Glutamatergic neuron (in vitro differentiated cells): ENCODE measurements around the gene BMP8A. TPM values are rescaled to one million over a fixed set of nuclear protein-coding genes. Genes with fewer than 3 reads are reported as not detected.
"Not testable (repeated sequence)": the region's sequence is repeated elsewhere in the genome, so short reads cannot be mapped to it uniquely, and the experiment has no call there.

Experiments
- DNase-seq: peaks from one replicate; pipeline ENCODE4 v3.0.0; 2022
- H3K27ac Mint-ChIP-seq: one replicate; pipeline ENCODE4 v1.8.0; 2020; ENCODE audit warnings: mild to moderate bottlenecking, mixed read lengths, inconsistent platforms; ENCODE audit not compliant: unreplicated experiment
- H3K27me3 Mint-ChIP-seq: one replicate; pipeline ENCODE4 v1.8.0; 2020; ENCODE audit warnings: mild to moderate bottlenecking, moderate library complexity, mixed read lengths, inconsistent platforms; ENCODE audit not compliant: unreplicated experiment
- H3K36me3 Mint-ChIP-seq: one replicate; pipeline ENCODE4 v1.8.0; 2020; ENCODE audit warnings: mild to moderate bottlenecking, mixed read lengths, inconsistent platforms; ENCODE audit not compliant: unreplicated experiment
- H3K4me1 Mint-ChIP-seq: one replicate; pipeline ENCODE4 v1.8.0; 2020; ENCODE audit warnings: mild to moderate bottlenecking, low read depth, mixed read lengths, inconsistent platforms; ENCODE audit not compliant: unreplicated experiment
- H3K4me3 Mint-ChIP-seq: one replicate; pipeline ENCODE4 v1.8.0; 2020; ENCODE audit warnings: mild to moderate bottlenecking, mixed read lengths, inconsistent platforms; ENCODE audit not compliant: unreplicated experiment
- H3K9me3 Mint-ChIP-seq: one replicate; pipeline ENCODE4 v1.8.0; 2020; ENCODE audit warnings: mild to moderate bottlenecking, moderate library complexity, mixed read lengths, inconsistent platforms; ENCODE audit not compliant: unreplicated experiment
- total RNA-seq: library from RNA; stranded (reverse); fragmentation: NEBNext Ultra II Directional; extraction: Animal tissue kit (Norgen Biotek cat#: 25700); gene quantifications from one replicate; pipeline ENCODE4 v1.2.1, GENCODE V29; 2021; ENCODE audit not compliant: unreplicated experiment
- TF ChIP-seq, protein P1 (sequence below): fragments of 200-600 bp; sonication (generic); IDR thresholded peaks from one replicate; pipeline ENCODE4 v1.5.0; 2021; ENCODE audit not compliant: partially characterized antibody, unreplicated experiment

BMP8A gene
- total RNA-seq, 1 donor from 2014 or later = 0.37 TPM

GRCh38 chr1:39462074-39462473 is 29.4 kb upstream of the BMP8A start:
- Mint-ChIP-seq H3K4me3 (no peak overlapping the region), H3K9me3 (peaks cover 23% of the 10 kb centered on the region), H3K4me1 (no peaks in the 10 kb centered on the region), H3K36me3 (no peaks in the 10 kb centered on the region), H3K27ac (no peak overlapping the region), H3K27me3 (peaks cover 15% of the 10 kb centered on the region)
- DNase-seq = no peak
- TF ChIP-seq, protein P1, sequence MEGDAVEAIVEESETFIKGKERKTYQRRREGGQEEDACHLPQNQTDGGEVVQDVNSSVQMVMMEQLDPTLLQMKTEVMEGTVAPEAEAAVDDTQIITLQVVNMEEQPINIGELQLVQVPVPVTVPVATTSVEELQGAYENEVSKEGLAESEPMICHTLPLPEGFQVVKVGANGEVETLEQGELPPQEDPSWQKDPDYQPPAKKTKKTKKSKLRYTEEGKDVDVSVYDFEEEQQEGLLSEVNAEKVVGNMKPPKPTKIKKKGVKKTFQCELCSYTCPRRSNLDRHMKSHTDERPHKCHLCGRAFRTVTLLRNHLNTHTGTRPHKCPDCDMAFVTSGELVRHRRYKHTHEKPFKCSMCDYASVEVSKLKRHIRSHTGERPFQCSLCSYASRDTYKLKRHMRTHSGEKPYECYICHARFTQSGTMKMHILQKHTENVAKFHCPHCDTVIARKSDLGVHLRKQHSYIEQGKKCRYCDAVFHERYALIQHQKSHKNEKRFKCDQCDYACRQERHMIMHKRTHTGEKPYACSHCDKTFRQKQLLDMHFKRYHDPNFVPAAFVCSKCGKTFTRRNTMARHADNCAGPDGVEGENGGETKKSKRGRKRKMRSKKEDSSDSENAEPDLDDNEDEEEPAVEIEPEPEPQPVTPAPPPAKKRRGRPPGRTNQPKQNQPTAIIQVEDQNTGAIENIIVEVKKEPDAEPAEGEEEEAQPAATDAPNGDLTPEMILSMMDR = no peak

- Mint-ChIP-seq H3K36me3 (no peaks in the 10 kb centered on the region), H3K27me3 (peaks cover 15% of the 10 kb centered on the region), H3K4me1 (no peaks in the 10 kb centered on the region), H3K27ac (no peak overlapping the region), H3K4me3 (no peak overlapping the region), H3K9me3 (peaks cover 18% of the 10 kb centered on the region)
- DNase-seq = no peak
- TF ChIP-seq, protein P1 = no peak
These were observed 24.9 kb upstream of the BMP8A start for GRCh38 chr1:39466413-39467107.

GRCh38 chr1:39467108-39467720 is 24.2 kb upstream of the BMP8A start:
- peaks cover 14% of the 10 kb centered on the region for H3K27me3 Mint-ChIP-seq
- H3K36me3 Mint-ChIP-seq, H3K4me3 Mint-ChIP-seq, H3K27ac Mint-ChIP-seq, H3K4me1 Mint-ChIP-seq, DNase-seq: not testable (repeated sequence)
- H3K9me3 Mint-ChIP-seq = peaks cover 13% of the 10 kb centered on the region

GRCh38 chr1:39469150-39469549 is 22.3 kb upstream of the BMP8A start:
- Mint-ChIP-seq H3K36me3 (no peaks in the 10 kb centered on the region), H3K27me3 (peaks cover 9% of the 10 kb centered on the region), H3K9me3 (peaks cover 15% of the 10 kb centered on the region), H3K4me3 (no peak overlapping the region), H3K4me1 (no peaks in the 10 kb centered on the region), H3K27ac (no peak overlapping the region)
- DNase-seq = no peak
- TF ChIP-seq, protein P1 = no peak

DNA sequence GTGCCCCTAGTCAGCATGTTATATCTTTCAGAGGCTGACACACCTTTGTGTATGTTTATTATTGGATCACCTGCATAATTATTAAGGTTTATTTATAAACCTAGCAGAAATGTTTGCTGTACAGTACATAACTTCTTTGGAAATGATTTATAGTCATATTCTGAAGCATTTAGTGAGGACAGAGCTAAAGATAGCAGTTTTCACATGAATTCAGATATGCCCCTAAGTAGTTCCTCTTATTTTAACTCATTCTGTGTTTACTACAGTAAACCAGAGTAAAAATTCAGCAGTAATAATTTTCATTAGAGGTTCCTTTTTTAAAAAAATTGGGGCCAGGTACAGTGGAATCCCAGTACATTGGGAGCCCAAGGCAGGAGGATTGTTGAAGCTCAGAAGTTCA is 21.4 kb upstream of the BMP8A start:
- H3K27ac Mint-ChIP-seq = no peak overlapping the region
- peaks cover 14% of the 10 kb centered on the region for H3K27me3 Mint-ChIP-seq
- peaks cover 20% of the 10 kb centered on the region for H3K9me3 Mint-ChIP-seq
- no peaks in the 10 kb centered on the region for H3K36me3 Mint-ChIP-seq
- DNase-seq = no peak
- no peaks in the 10 kb centered on the region for H3K4me1 Mint-ChIP-seq
- no peak overlapping the region for H3K4me3 Mint-ChIP-seq
- TF ChIP-seq, protein P1 = no peak
